ENCODE results near the gene APRT.

APRT gene

GRCh38 chr16:88783391-88784073 lies 28.2 kb downstream of the APRT start:
- Histone ChIP-seq H3K27ac (no peak overlapping the region), H3K9me3 (ENCODE audit: severe bottlenecking) (no peaks in the 10 kb centered on the region), H3K4me3 (ENCODE audit: low read depth, low read length) (no peak overlapping the region), H3K36me3 (no peaks in the 10 kb centered on the region), H3K27me3 (ENCODE audit: insufficient read depth, low read depth, severe bottlenecking) (no peaks in the 10 kb centered on the region)
- DNase-seq, result no peak
- TF ChIP-seq CTCF (IDR thresholded peaks at IDR 0.05; ENCODE audit: low read depth, low read length), result no peak

- Histone ChIP-seq H3K27ac (no peak overlapping the region), H3K4me3 (ENCODE audit: low read depth, low read length) (no peak overlapping the region), H3K27me3 (ENCODE audit: insufficient read depth, low read depth, severe bottlenecking) (no peaks in the 10 kb centered on the region), H3K9me3 (ENCODE audit: severe bottlenecking) (no peaks in the 10 kb centered on the region), H3K36me3 (no peaks in the 10 kb centered on the region)
- TF ChIP-seq CTCF (IDR thresholded peaks at IDR 0.05; ENCODE audit: low read depth, low read length), result no peak
- no peak for DNase-seq
Observed at GRCh38 chr16:88782454-88783390, 29.0 kb downstream of the APRT start.

GRCh38 chr16:88781140-88782077 lies 30.3 kb downstream of the APRT start:
- DNase-seq, result no peak
- H3K27me3 ChIP-seq (ENCODE audit: insufficient read depth, low read depth, severe bottlenecking), result no peaks in the 10 kb centered on the region
- H3K27ac ChIP-seq, result no peak overlapping the region
- H3K36me3 ChIP-seq, result no peaks in the 10 kb centered on the region
- H3K4me3 ChIP-seq (ENCODE audit: low read depth, low read length), result no peak overlapping the region
- TF ChIP-seq CTCF (IDR thresholded peaks at IDR 0.05; ENCODE audit: low read depth, low read length), result no peak
- no peaks in the 10 kb centered on the region for H3K9me3 ChIP-seq (ENCODE audit: severe bottlenecking)

GRCh38 chr16:88780142-88781062 lies 31.3 kb downstream of the APRT start:
- Histone ChIP-seq H3K27ac (no peak overlapping the region), H3K27me3 (ENCODE audit: insufficient read depth, low read depth, severe bottlenecking) (no peaks in the 10 kb centered on the region), H3K36me3 (no peaks in the 10 kb centered on the region), H3K4me3 (ENCODE audit: low read depth, low read length) (no peak overlapping the region), H3K9me3 (ENCODE audit: severe bottlenecking) (no peaks in the 10 kb centered on the region)
- no peak for DNase-seq
- no peak for TF ChIP-seq CTCF (IDR thresholded peaks at IDR 0.05; ENCODE audit: low read depth, low read length)
